Sigmoid colon (tissue), 7 donors: ENCODE measurements around the gene TMEM201. TPM values are rescaled to one million over a fixed set of nuclear protein-coding genes. Genes with fewer than 3 reads are reported as not detected.

ENCODE experiments used
- DNase-seq: peaks from one replicate; pipeline ENCODE4 v3.0.0-alpha.2; 2019
- H3K27ac ChIP-seq, 4 donors: fragments of 200-600 bp; sonication (generic); one replicate each; pipeline ENCODE4 v1.5.1; 2016 to 2019; ENCODE audit warnings: mild to moderate bottlenecking in 1 of 4
- H3K27me3 ChIP-seq, 3 donors: fragments of 200-600 bp; sonication (generic); one replicate each; pipeline ENCODE4 v1.5.1; 2019; ENCODE audit warnings: mild to moderate bottlenecking in 1 of 3
- H3K36me3 ChIP-seq, 4 donors: fragments of 200-600 bp; sonication (generic); one replicate each; pipeline ENCODE4 v1.5.1; 2016 to 2019
- H3K4me1 ChIP-seq, 4 donors: fragments of 200-600 bp; sonication (generic); one replicate each; pipeline ENCODE4 v1.5.1; 2017 to 2019
- H3K4me3 ChIP-seq, 4 donors: fragments of 200-600 bp; sonication (generic); one replicate each; pipeline ENCODE4 v1.5.1; 2017 to 2019; ENCODE audit warnings: mild to moderate bottlenecking in 2 of 4, moderate library complexity in 1 of 4
- H3K9me3 ChIP-seq, 4 donors: fragments of 200-600 bp in 3 of 4; sonication (generic) in 3 of 4; one replicate each; pipeline versions ENCODE4 v1.5.1 to v1.6.1; 2013 to 2019
- EP300 ChIP-seq, 4 donors: sonication (generic); formaldehyde crosslinking; IDR thresholded peaks; one replicate each; pipeline ENCODE4 v1.6.1; 2017; ENCODE audit warnings: antibody characterized with exemption in 4 of 4
- POLR2A ChIP-seq, 2 donors: fragments of 450-650 bp; IDR thresholded peaks; one replicate each; pipeline ENCODE4 v1.6.1; 2016; ENCODE audit warnings: antibody characterized with exemption in 2 of 2, mild to moderate bottlenecking in 2 of 2, moderate library complexity in 2 of 2
- POLR2AphosphoS5 ChIP-seq, 4 donors: sonication (generic); formaldehyde crosslinking; IDR thresholded peaks; one replicate each; pipeline ENCODE4 v1.6.1; 2017; ENCODE audit warnings: antibody characterized with exemption in 4 of 4
- WGBS, 2 donors: extraction: QIAGEN DNeasy Blood & Tissue Kit; methylation state at CpG; one replicate each; pipeline ENCODE4 v1.1.7; 2013; 5-methylcytosine and 5-hydroxymethylcytosine counted together
- intact Hi-C: fragments of 100-400 bp; cut with DNase I; formaldehyde crosslinking; loops from one replicate; pipeline ENCODE4 v1.15.1; 2023
- polyA plus RNA-seq, 3 donors: library from polyadenylated mRNA; stranded (reverse); fragments of 200-250 nt; gene quantifications; one replicate each; pipeline ENCODE4 v1.2.3, GENCODE V29; 2013
- total RNA-seq, 4 donors: library from RNA; depleted of rRNA; stranded (reverse); fragments of >200 nt; gene quantifications; one replicate each; pipeline ENCODE4 v1.1.0, GENCODE V29; 2016
- TF ChIP-seq, protein P1 (sequence below), 4 experiments: fragments of 450-650 bp in 3 of 4; fragments of 200-600 bp in 1 of 4; IDR thresholded peaks; one replicate each; pipeline ENCODE4 v1.5.1; 2016 to 2019; ENCODE audit warnings: antibody characterized with exemption in 4 of 4, mild to moderate bottlenecking in 3 of 4, moderate library complexity in 2 of 4
- donor health status: healthy with polysubstance abuse.
- donor health status: Bipolar disorder and iron deficiency.
- donor health status: healthy.

Gene TMEM201
- total and polyA plus RNA-seq, 7 donors, result 0.23 to 7.4 (median 3.6) TPM

DNA sequence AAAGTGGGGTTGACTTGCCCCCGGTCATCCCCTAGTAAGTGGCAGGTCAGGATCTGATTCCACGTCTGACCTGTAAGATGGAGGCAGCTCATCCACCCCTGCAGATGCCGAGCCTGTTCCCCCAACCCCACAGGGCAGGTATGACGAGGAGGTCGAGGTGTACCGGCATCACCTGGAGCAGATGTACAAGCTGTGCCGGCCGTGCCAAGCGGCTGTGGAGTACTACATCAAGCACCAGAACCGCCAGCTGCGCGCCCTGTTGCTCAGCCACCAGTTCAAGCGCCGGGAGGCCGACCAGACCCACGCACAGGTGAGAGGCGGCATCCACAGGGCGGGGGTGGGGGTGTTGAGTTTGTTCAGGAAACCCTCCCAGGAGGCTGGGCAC is 9.6 kb downstream of the TMEM201 start:
- H3K27me3 ChIP-seq, result no peaks in the 10 kb centered on the region
- H3K9me3 ChIP-seq, result no peaks in the 10 kb centered on the region
- 91 to 92% methylated on average over 18 of the region's 18 CpGs for WGBS, 2 donors
- intact Hi-C loops, result no loop called here
- peaks cover 0 to 11% (median 6%) of the 10 kb centered on the region in 4 donors for H3K4me1 ChIP-seq
- no peak for DNase-seq
- no peak for TF ChIP-seq POLR2AphosphoS5 (IDR thresholded peaks at IDR 0.05)
- TF ChIP-seq, protein P1, sequence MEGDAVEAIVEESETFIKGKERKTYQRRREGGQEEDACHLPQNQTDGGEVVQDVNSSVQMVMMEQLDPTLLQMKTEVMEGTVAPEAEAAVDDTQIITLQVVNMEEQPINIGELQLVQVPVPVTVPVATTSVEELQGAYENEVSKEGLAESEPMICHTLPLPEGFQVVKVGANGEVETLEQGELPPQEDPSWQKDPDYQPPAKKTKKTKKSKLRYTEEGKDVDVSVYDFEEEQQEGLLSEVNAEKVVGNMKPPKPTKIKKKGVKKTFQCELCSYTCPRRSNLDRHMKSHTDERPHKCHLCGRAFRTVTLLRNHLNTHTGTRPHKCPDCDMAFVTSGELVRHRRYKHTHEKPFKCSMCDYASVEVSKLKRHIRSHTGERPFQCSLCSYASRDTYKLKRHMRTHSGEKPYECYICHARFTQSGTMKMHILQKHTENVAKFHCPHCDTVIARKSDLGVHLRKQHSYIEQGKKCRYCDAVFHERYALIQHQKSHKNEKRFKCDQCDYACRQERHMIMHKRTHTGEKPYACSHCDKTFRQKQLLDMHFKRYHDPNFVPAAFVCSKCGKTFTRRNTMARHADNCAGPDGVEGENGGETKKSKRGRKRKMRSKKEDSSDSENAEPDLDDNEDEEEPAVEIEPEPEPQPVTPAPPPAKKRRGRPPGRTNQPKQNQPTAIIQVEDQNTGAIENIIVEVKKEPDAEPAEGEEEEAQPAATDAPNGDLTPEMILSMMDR (IDR thresholded peaks at IDR 0.05), result no peak
- TF ChIP-seq POLR2A (IDR thresholded peaks at IDR 0.05), result no peak
- TF ChIP-seq EP300 (IDR thresholded peaks at IDR 0.05), result no peak
- H3K4me3 ChIP-seq, result no peak overlapping the region
- no peak overlapping the region for H3K27ac ChIP-seq
- peaks cover 4 to 65% (median 21%) of the 10 kb centered on the region in 4 donors for H3K36me3 ChIP-seq

DNA sequence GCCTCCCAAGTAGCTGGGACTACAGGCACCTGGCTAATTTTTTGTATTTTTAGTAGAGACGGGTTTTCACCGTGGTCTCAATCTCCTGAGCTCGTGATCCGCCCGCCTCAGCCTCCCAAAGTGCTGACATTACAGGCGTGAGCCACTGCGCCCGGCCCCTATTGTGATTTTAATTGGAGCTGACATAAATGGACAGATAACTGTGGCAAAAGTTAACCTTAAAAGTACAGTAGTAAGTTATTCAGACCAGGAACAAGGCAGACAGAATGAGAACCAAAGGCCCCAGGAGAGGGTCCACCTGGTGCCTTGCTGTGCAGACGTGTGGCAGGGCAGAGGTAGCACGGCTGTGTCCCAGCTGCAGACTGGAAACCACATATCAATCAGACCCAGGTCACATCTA is 11.0 kb downstream of the TMEM201 start:
- Histone ChIP-seq H3K4me3 (no peak overlapping the region), H3K4me1 (peaks cover 0 to 4% (median 2%) of the 10 kb centered on the region in 4 donors), H3K9me3 (no peaks in the 10 kb centered on the region), H3K36me3 (peaks cover 10 to 78% (median 23%) of the 10 kb centered on the region in 4 donors), H3K27me3 (no peaks in the 10 kb centered on the region), H3K27ac (no peak overlapping the region)
- intact Hi-C loops, result no loop called here
- no peak for TF ChIP-seq POLR2A (IDR thresholded peaks at IDR 0.05)
- TF ChIP-seq EP300 (IDR thresholded peaks at IDR 0.05), result no peak
- TF ChIP-seq, protein P1 (IDR thresholded peaks at IDR 0.05), result no peak
- TF ChIP-seq POLR2AphosphoS5 (IDR thresholded peaks at IDR 0.05), result no peak
- 94 to 96% methylated on average over 10 of the region's 10 CpGs for WGBS, 2 donors
- no peak for DNase-seq

DNA sequence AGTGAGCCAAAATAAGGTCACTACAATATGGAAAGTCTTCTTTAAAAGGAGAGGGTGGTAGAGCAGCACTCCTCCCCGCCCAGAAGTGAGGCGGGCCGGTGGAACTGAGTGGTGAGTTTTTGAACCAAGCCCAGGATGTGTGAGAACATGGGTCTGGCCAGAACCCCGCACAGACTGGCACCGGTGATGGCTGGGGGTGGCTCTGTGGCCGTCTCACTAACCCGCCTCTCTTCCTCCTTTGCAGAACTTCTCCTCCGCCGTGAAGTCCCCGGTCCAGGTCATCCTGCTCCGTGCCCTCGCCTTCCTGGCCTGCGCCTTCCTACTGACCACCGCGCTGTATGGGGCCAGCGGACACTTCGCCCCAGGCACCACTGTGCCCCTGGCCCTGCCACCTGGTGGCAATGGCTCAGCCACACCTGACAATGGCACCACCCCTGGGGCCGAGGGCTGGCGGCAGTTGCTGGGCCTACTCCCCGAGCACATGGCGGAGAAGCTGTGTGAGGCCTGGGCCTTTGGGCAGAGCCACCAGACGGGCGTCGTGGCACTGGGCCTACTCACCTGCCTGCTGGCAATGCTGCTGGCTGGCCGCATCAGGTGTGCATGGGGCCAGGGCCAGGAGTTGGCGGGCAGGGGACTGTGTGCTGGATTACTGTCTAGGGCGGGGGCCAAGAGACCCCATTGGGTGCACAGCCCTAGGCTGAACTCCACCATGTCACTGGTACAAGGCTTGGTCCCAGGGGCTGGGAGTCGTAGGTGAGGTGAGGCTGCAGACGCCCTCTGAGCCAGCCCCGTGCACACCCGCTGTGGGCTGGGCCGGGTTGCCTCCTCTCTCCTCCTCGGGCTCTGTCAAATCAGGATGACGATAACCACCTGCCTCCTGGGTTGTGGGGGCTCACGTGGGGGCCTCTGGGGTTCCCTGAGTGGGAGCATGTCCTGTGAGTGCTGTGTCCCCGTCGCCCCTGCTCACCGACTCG is 12.4 kb downstream of the TMEM201 start:
- no peak for TF ChIP-seq POLR2A (IDR thresholded peaks at IDR 0.05)
- no peak for TF ChIP-seq POLR2AphosphoS5 (IDR thresholded peaks at IDR 0.05)
- TF ChIP-seq EP300 (IDR thresholded peaks at IDR 0.05), result no peak
- TF ChIP-seq, protein P1 (IDR thresholded peaks at IDR 0.05), result no peak
- Histone ChIP-seq H3K36me3 (peaks cover 10 to 84% (median 23%) of the 10 kb centered on the region in 4 donors), H3K27me3 (no peaks in the 10 kb centered on the region), H3K9me3 (no peaks in the 10 kb centered on the region), H3K4me1 (no peaks in the 10 kb centered on the region), H3K27ac (no peak overlapping the region), H3K4me3 (no peak overlapping the region)
- 93 to 95% methylated on average over 39 of the region's 39 CpGs for WGBS, 2 donors
- DNase-seq, result no peak
- intact Hi-C loops, result no loop called here

DNA sequence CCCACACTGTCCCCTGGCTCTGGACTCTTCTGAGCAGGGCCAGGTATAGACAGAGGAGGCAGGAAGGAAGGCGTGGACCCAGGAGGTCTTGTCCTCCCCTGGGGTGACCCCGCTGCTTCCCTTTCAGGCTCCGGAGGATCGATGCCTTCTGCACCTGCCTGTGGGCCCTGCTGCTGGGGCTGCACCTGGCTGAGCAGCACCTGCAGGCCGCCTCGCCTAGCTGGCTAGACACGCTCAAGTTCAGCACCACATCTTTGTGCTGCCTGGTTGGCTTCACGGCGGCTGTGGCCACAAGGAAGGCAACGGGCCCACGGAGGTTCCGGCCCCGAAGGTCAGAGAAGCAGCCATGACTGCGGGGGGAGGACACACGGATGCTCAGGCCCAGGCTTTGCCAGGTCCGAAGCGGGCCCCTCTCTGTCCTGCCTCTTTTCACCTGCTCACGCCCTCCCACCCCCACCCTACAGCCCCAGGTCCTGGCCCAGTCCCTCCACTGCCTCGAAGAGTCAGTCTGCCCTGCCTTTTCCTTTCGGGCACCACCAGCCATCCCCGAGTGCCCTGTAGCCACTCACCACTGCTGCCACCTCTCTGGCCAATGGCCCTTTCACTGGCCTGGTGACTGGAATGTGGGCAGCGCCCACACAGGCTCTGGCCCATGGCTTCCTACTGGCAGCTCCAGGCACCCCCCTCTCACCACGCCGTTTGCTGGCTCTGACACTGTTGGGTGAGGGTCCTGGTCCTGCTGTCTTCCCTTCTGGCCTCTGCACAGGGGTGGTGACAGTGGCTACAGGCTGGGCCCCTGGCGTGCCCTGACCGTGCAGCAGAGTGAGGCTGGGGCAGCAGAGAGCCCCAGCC is 13.5 kb downstream of the TMEM201 start:
- Histone ChIP-seq H3K27me3 (no peaks in the 10 kb centered on the region), H3K4me1 (no peaks in the 10 kb centered on the region), H3K36me3 (peaks cover 10 to 79% (median 21%) of the 10 kb centered on the region in 4 donors), H3K9me3 (no peaks in the 10 kb centered on the region), H3K27ac (no peak overlapping the region), H3K4me3 (no peak overlapping the region)
- intact Hi-C loops, result no loop called here
- TF ChIP-seq POLR2AphosphoS5 (IDR thresholded peaks at IDR 0.05), result no peak
- no peak for TF ChIP-seq EP300 (IDR thresholded peaks at IDR 0.05)
- TF ChIP-seq POLR2A (IDR thresholded peaks at IDR 0.05), result no peak
- TF ChIP-seq, protein P1 (IDR thresholded peaks at IDR 0.05), result no peak
- no peak for DNase-seq
- 94 to 95% methylated on average over 26 of the region's 26 CpGs for WGBS, 2 donors
